ENCODE measurements around the gene WDR43. TPM values are rescaled to one million over a fixed set of nuclear protein-coding genes. Genes with fewer than 3 reads are reported as not detected.

The WDR43 gene
- polyA plus RNA-seq, 1 donor (not counting 4 experiments of a cell fraction or from before 2014, with no cell fraction given) = 125 TPM

GRCh38 chr2:28893488-28893887 is 979 bp upstream of the WDR43 start:
- H2AFZ ChIP-seq (ENCODE audit: control insufficient read depth, low read length) = no peak overlapping the region
- H3K4me1 ChIP-seq (ENCODE audit: control insufficient read depth, extremely low read depth, insufficient read depth, low read length) = peaks cover 22% of the 10 kb centered on the region
- H3K4me3 ChIP-seq (ENCODE audit: control insufficient read depth in 2 of 3, extremely low read depth in 1 of 3, insufficient read depth in 2 of 3, low read depth in 1 of 3, low read length in 3 of 3) = no peak overlapping the region
- dilution Hi-C loops (cut with MboI; ENCODE audit: extremely low pct_ligation_motif_present, low sequenced_read_pairs) = no loop called here
- FAIRE-seq = no peak
- H3K27me3 ChIP-seq (ENCODE audit: control insufficient read depth, extremely low read depth, insufficient read depth, low read length) = no peaks in the 10 kb centered on the region
- TF ChIP-seq EZH2 (IDR thresholded peaks at IDR 0.05; ENCODE audit: low read length) (no peak), CTCF (optimal IDR thresholded peaks at IDR 0.05 in 1 of 3, IDR thresholded peaks at IDR 0.05 in 1 of 3, conservative IDR thresholded peaks at IDR 0.05 in 1 of 3; ENCODE audit: extremely low read depth in 1 of 3, insufficient read depth in 2 of 3, low read length in 3 of 3) (no peak)
- no peak overlapping the region for H3K27ac ChIP-seq (ENCODE audit: control insufficient read depth, insufficient read depth, low read length)
- no peaks in the 10 kb centered on the region for H3K9me1 ChIP-seq (ENCODE audit: control insufficient read depth, extremely low read depth, insufficient read depth, low read length)
- no peak overlapping the region for H3K9ac ChIP-seq (ENCODE audit: control insufficient read depth, extremely low read depth, insufficient read depth, low read length)
- peaks cover 0 to 4% of the 10 kb centered on the region in 2 experiments for H3K36me3 ChIP-seq (ENCODE audit: control insufficient read depth in 2 of 2, extremely low read depth in 1 of 2, insufficient read depth in 2 of 2, low read length in 2 of 2)
- DNase-seq (ENCODE audit: low read depth, low spot score) = no peak
- no peak overlapping the region for H3K4me2 ChIP-seq (ENCODE audit: control insufficient read depth, extremely low read depth, insufficient read depth, low read depth, low read length)
- H3K79me2 ChIP-seq (ENCODE audit: control insufficient read depth, insufficient read depth, low read length) = peaks cover 40% of the 10 kb centered on the region
- H4K20me1 ChIP-seq (ENCODE audit: control insufficient read depth, extremely low read depth, insufficient read depth, low read length) = peaks cover 21% of the 10 kb centered on the region
- H3K9me3 ChIP-seq (ENCODE audit: control insufficient read depth, low read depth, low read length) = no peaks in the 10 kb centered on the region

- peak overlapping the region; percentile 93 for H3K4me2 ChIP-seq (ENCODE audit: control insufficient read depth, extremely low read depth, insufficient read depth, low read depth, low read length)
- no peak overlapping the region for H2AFZ ChIP-seq (ENCODE audit: control insufficient read depth, low read length)
- H3K4me3 ChIP-seq (ENCODE audit: control insufficient read depth in 2 of 3, extremely low read depth in 1 of 3, insufficient read depth in 2 of 3, low read depth in 1 of 3, low read length in 3 of 3) = peak overlapping the region; percentile 71 to 88 (median 85)
- H3K9ac ChIP-seq (ENCODE audit: control insufficient read depth, extremely low read depth, insufficient read depth, low read length) = peak overlapping the region; percentile 99
- peaks cover 59% of the 10 kb centered on the region for H3K79me2 ChIP-seq (ENCODE audit: control insufficient read depth, insufficient read depth, low read length)
- no peaks in the 10 kb centered on the region for H3K27me3 ChIP-seq (ENCODE audit: control insufficient read depth, extremely low read depth, insufficient read depth, low read length)
- peaks cover 28% of the 10 kb centered on the region for H3K4me1 ChIP-seq (ENCODE audit: control insufficient read depth, extremely low read depth, insufficient read depth, low read length)
- DNase-seq (ENCODE audit: low read depth, low spot score) (no peak), FAIRE-seq (peak; percentile 77)
- H4K20me1 ChIP-seq (ENCODE audit: control insufficient read depth, extremely low read depth, insufficient read depth, low read length) = peaks cover 33% of the 10 kb centered on the region
- no peak for TF ChIP-seq EZH2 (IDR thresholded peaks at IDR 0.05; ENCODE audit: low read length)
- TF ChIP-seq CTCF (optimal IDR thresholded peaks at IDR 0.05 in 1 of 3, IDR thresholded peaks at IDR 0.05 in 1 of 3, conservative IDR thresholded peaks at IDR 0.05 in 1 of 3; ENCODE audit: extremely low read depth in 1 of 3, insufficient read depth in 2 of 3, low read length in 3 of 3) = no peak
- H3K9me3 ChIP-seq (ENCODE audit: control insufficient read depth, low read depth, low read length) = no peaks in the 10 kb centered on the region
- dilution Hi-C loops (cut with MboI; ENCODE audit: extremely low pct_ligation_motif_present, low sequenced_read_pairs) = no loop called here
- peaks cover 0 to 11% of the 10 kb centered on the region in 2 experiments for H3K36me3 ChIP-seq (ENCODE audit: control insufficient read depth in 2 of 2, extremely low read depth in 1 of 2, insufficient read depth in 2 of 2, low read length in 2 of 2)
- H3K9me1 ChIP-seq (ENCODE audit: control insufficient read depth, extremely low read depth, insufficient read depth, low read length) = no peaks in the 10 kb centered on the region
- H3K27ac ChIP-seq (ENCODE audit: control insufficient read depth, insufficient read depth, low read length) = peak overlapping the region; percentile 82
These were observed 874 bp downstream of the WDR43 start for GRCh38 chr2:28895189-28895893.
